B cell (primary cell): Measurements from ENCODE around the gene CHD9. TPM values are rescaled to one million over a fixed set of nuclear protein-coding genes. Genes with fewer than 3 reads are reported as not detected.

ENCODE experiments used
- ATAC-seq: fragments of 200-7000 bp; cut with Tn5 transposase; one replicate; pipeline ENCODE4 v1.10.0; 2021; ENCODE audit warnings: low read depth, mild to moderate bottlenecking, moderate number of reproducible peaks, moderate library complexity
- CTCF ChIA-PET: fragments of 350-600 bp; sonication (Branson Sonifier 250); formaldehyde crosslinking; loops from one replicate; lab custom pipeline; 2021; ENCODE audit warnings: antibody characterized with exemption, inconsistent platforms; lab: Charles Lee
- POLR2A ChIA-PET: fragments of 350-600 bp; sonication (Branson Sonifier 250); formaldehyde crosslinking; loops from one replicate; lab custom pipeline; 2021; ENCODE audit warnings: antibody characterized with exemption; lab: Charles Lee
- DNase-seq: peaks from one replicate; pipeline ENCODE4 v3.0.0; 2013
- H2AFZ ChIP-seq: 2 replicates; pipeline ENCODE4 v1.6.1; 2012; ENCODE audit warnings: mild to moderate bottlenecking, low read depth, low read length; ENCODE audit not compliant: insufficient read depth, poor library complexity, severe bottlenecking
- H3K27ac ChIP-seq, 2 donors: 1 replicate in 1 of 2; 2 replicates in 1 of 2; pipeline ENCODE4 v1.5.1; 2012 to 2013; ENCODE audit warnings: low read length in 2 of 2, mild to moderate bottlenecking in 2 of 2, moderate library complexity in 1 of 2
- H3K27me3 ChIP-seq, 4 experiments: fragments of 200-600 bp in 1 of 4; sonication (generic) in 1 of 4; replicated peaks in 1 of 4; 1 replicate in 2 of 4; 2 replicates in 2 of 4; pipeline versions ENCODE4 v1.6.1 to v1.7.0; 2013 to 2016; ENCODE audit warnings: low read length in 3 of 4, mild to moderate bottlenecking in 2 of 4, mixed read lengths in 1 of 4, moderate library complexity in 1 of 4; ENCODE audit not compliant: insufficient read depth in 4 of 4, control insufficient read depth in 3 of 4; ENCODE audit errors: control extremely low read depth in 1 of 4
- H3K36me3 ChIP-seq, 2 experiments: replicated peaks in 1 of 2; 1 replicate in 1 of 2; 2 replicates in 1 of 2; pipeline versions ENCODE4 v1.6.1 to v1.7.1; 2013; ENCODE audit warnings: low read length in 1 of 2; ENCODE audit not compliant: insufficient read depth in 2 of 2, control insufficient read depth in 1 of 2; ENCODE audit errors: control extremely low read depth in 1 of 2, extremely low read depth in 1 of 2
- H3K4me1 ChIP-seq, 2 donors: fragments of 200-600 bp in 1 of 2; sonication (generic) in 1 of 2; 1 replicate in 1 of 2; 2 replicates in 1 of 2; pipeline versions ENCODE4 v1.5.1 to v1.6.1; 2013 to 2017; ENCODE audit warnings: low read length in 2 of 2; ENCODE audit not compliant: control insufficient read depth in 2 of 2, insufficient read depth in 2 of 2
- H3K4me2 ChIP-seq: replicated peaks from 2 replicates; pipeline ENCODE3; 2012; ENCODE audit warnings: mild to moderate bottlenecking, low read depth, low read length; ENCODE audit not compliant: poor library complexity, severe bottlenecking
- H3K4me3 ChIP-seq, 5 experiments: fragments of 200-600 bp in 1 of 5; sonication (generic) in 1 of 5; 1 replicate in 3 of 5; 2 replicates in 2 of 5; pipeline versions ENCODE4 v1.5.1 to v1.7.0; 2011 to 2016; ENCODE audit warnings: low read length in 4 of 5, mild to moderate bottlenecking in 4 of 5, low read depth in 2 of 5, control low read depth in 1 of 5, moderate library complexity in 1 of 5; ENCODE audit not compliant: insufficient read depth in 1 of 5; ENCODE audit errors: control extremely low read depth in 1 of 5, extremely low read depth in 1 of 5
- H3K79me2 ChIP-seq: fragments of 200-600 bp; sonication (generic); one replicate; pipeline ENCODE4 v1.6.0; 2016; ENCODE audit warnings: low read length; ENCODE audit not compliant: control insufficient read depth, insufficient read depth
- H3K9ac ChIP-seq: fragments of 200-600 bp; sonication (generic); 2 replicates; pipeline ENCODE4 v1.6.1; 2017; ENCODE audit warnings: mild to moderate bottlenecking, low read length, moderate library complexity
- H3K9me3 ChIP-seq, 3 donors: one replicate each; pipeline versions ENCODE4 v1.6.1 to v1.7.1; 2013; ENCODE audit warnings: low read length in 2 of 3; ENCODE audit not compliant: control insufficient read depth in 2 of 3, insufficient read depth in 1 of 3; ENCODE audit errors: control extremely low read depth in 1 of 3
- H4K20me1 ChIP-seq: 2 replicates; pipeline ENCODE4 v1.6.0; 2012; ENCODE audit warnings: mild to moderate bottlenecking, low read length; ENCODE audit not compliant: insufficient read depth, control insufficient read depth, poor library complexity, severe bottlenecking
- H3K27ac Mint-ChIP-seq: one replicate; pipeline ENCODE4 v1.8.0; 2021; ENCODE audit warnings: mixed read lengths
- H3K27me3 Mint-ChIP-seq: one replicate; pipeline ENCODE4 v1.8.0; 2021; ENCODE audit warnings: mixed read lengths
- H3K4me1 Mint-ChIP-seq: one replicate; pipeline ENCODE4 v1.8.0; 2021; ENCODE audit warnings: mixed read lengths
- H3K4me3 Mint-ChIP-seq: one replicate; pipeline ENCODE4 v1.8.0; 2021; ENCODE audit warnings: mixed read lengths
- H3K9me3 Mint-ChIP-seq: one replicate; pipeline ENCODE4 v1.8.0; 2022; ENCODE audit warnings: mixed read lengths; ENCODE audit not compliant: insufficient read depth
- CTCF ChIP-seq: fragments of 200-600 bp; IDR thresholded peaks from one replicate; pipeline ENCODE4 v1.8.0; 2022; ENCODE audit warnings: antibody characterized with exemption, mild to moderate bottlenecking
- EZH2 ChIP-seq: IDR thresholded peaks from 2 replicates; pipeline ENCODE4 v1.6.1; 2012; ENCODE audit warnings: borderline replicate concordance, low read depth, mild to moderate bottlenecking, moderate library complexity, low read length; ENCODE audit not compliant: insufficient read depth, poor library complexity, severe bottlenecking
- WGBS: methylation state at CpG from one replicate; pipeline ENCODE4 v1.1.5; 2013; ENCODE audit warnings: missing lambda C conversion rate; ENCODE audit not compliant: insufficient coverage; 5-methylcytosine and 5-hydroxymethylcytosine counted together
- intact Hi-C: fragments of 100-400 bp; cut with micrococcal nuclease; formaldehyde crosslinking; loops from one replicate; pipeline ENCODE4 v1.10.0; 2022
- polyA plus RNA-seq: library from polyadenylated mRNA; depleted of rRNA; stranded (reverse); fragments of >200 nt; gene quantifications from 2 replicates; pipeline ENCODE4 v1.2.3, GENCODE V29; 2012
- total RNA-seq, 2 donors: library from RNA; stranded (reverse); fragments of 120-200 nt in 1 of 2; gene quantifications; 1 replicate in 1 of 2; 2 replicates in 1 of 2; pipeline versions ENCODE4 v1.2.3 to v1.2.4, GENCODE V29; 2013 to 2022

Gene CHD9
- total and polyA plus RNA-seq, 2 donors (not counting 1 experiment from before 2014, with no cell fraction given): 12.2 to 102 TPM

- no peak overlapping the region for H3K4me2 ChIP-seq
- no peak overlapping the region for H3K4me3 ChIP-seq
- ChIA-PET CTCF (no interaction called here), POLR2A (no interaction called here)
- H3K79me2 ChIP-seq: no peaks in the 10 kb centered on the region
- peaks cover 13 to 91% of the 10 kb centered on the region in 2 experiments for H3K36me3 ChIP-seq
- H3K27ac ChIP-seq: no peak overlapping the region
- H3K9me3 ChIP-seq: no peaks in the 10 kb centered on the region
- TF ChIP-seq EZH2: no peak
- TF ChIP-seq CTCF: no peak
- H4K20me1 ChIP-seq: no peaks in the 10 kb centered on the region
- no peaks in the 10 kb centered on the region for H3K27me3 Mint-ChIP-seq
- no peak for DNase-seq
- H3K27ac Mint-ChIP-seq: no peak overlapping the region
- H3K9ac ChIP-seq: no peak overlapping the region
- no peaks in the 10 kb centered on the region for H3K27me3 ChIP-seq
- no peak for ATAC-seq
- intact Hi-C loops: no loop called here
- H2AFZ ChIP-seq: no peak overlapping the region
- WGBS: 100% methylated on average over 2 of the region's 3 CpGs
- no peaks in the 10 kb centered on the region for H3K4me1 ChIP-seq
- no peaks in the 10 kb centered on the region for H3K9me3 Mint-ChIP-seq
- no peak overlapping the region for H3K4me3 Mint-ChIP-seq
- no peaks in the 10 kb centered on the region for H3K4me1 Mint-ChIP-seq
These were observed 178.2 kb downstream of the CHD9 start for GRCh38 chr16:53232826-53233529.

- no peak overlapping the region for H3K4me2 ChIP-seq
- no peaks in the 10 kb centered on the region for H3K79me2 ChIP-seq
- Mint-ChIP-seq H3K27ac (peak overlapping the region; percentile 50), H3K27me3 (no peaks in the 10 kb centered on the region), H3K4me1 (no peaks in the 10 kb centered on the region), H3K4me3 (no peak overlapping the region), H3K9me3 (no peaks in the 10 kb centered on the region)
- CTCF ChIA-PET: no interaction called here
- no peak overlapping the region for H3K4me3 ChIP-seq
- WGBS: 100% methylated on average over 1 of the region's 2 CpGs
- H3K36me3 ChIP-seq: peaks cover 16 to 89% of the 10 kb centered on the region in 2 experiments
- H4K20me1 ChIP-seq: no peaks in the 10 kb centered on the region
- H3K27me3 ChIP-seq: no peaks in the 10 kb centered on the region
- ATAC-seq (no peak), DNase-seq (no peak)
- POLR2A ChIA-PET: no interaction called here
- H3K4me1 ChIP-seq: no peaks in the 10 kb centered on the region
- H3K9me3 ChIP-seq: no peaks in the 10 kb centered on the region
- H3K9ac ChIP-seq: no peak overlapping the region
- TF ChIP-seq EZH2 (no peak), CTCF (no peak)
- intact Hi-C loops: no loop called here
- H2AFZ ChIP-seq: no peak overlapping the region
- H3K27ac ChIP-seq: no peak overlapping the region
These were observed 180.0 kb downstream of the CHD9 start for GRCh38 chr16:53234836-53235235.
